Heart left ventricle (tissue), 16 donors: Measurements from ENCODE around the gene ZNF410. TPM values are rescaled to one million over a fixed set of nuclear protein-coding genes. Genes with fewer than 3 reads are reported as not detected.
"Not testable (repeated sequence)": the region's sequence is repeated elsewhere in the genome, so short reads cannot be mapped to it uniquely, and the experiment has no call there.

Source experiments
- ATAC-seq, 4 donors: fragments of 200-7000 bp; cut with Tn5 transposase; one replicate each; pipeline ENCODE4 v1.9.1; 2020 to 2022; ENCODE audit warnings: moderate library complexity in 4 of 4, mild to moderate bottlenecking in 3 of 4, moderate number of reproducible peaks in 1 of 4
- DNase-seq, 5 donors: peaks; one replicate each; pipeline ENCODE4 v3.0.0-alpha.2; 2020
- H3K27ac ChIP-seq, 12 donors: fragments of 200-600 bp; sonication (generic) in 4 of 12; one replicate each; pipeline versions ENCODE4 v1.5.0 to v1.8.0; 2016 to 2022; ENCODE audit warnings: mild to moderate bottlenecking in 2 of 12
- H3K27me3 ChIP-seq, 9 donors: fragments of 200-600 bp; sonication (generic) in 2 of 9; one replicate each; pipeline versions ENCODE4 v1.5.1 to v1.8.0; 2016 to 2022; ENCODE audit warnings: mild to moderate bottlenecking in 3 of 9
- H3K36me3 ChIP-seq, 9 donors: fragments of 200-600 bp; sonication (generic) in 2 of 9; one replicate each; pipeline versions ENCODE4 v1.5.0 to v1.8.0; 2018 to 2022; ENCODE audit warnings: mild to moderate bottlenecking in 2 of 9
- H3K4me1 ChIP-seq, 12 donors: fragments of 200-600 bp; sonication (generic) in 4 of 12; one replicate each; pipeline versions ENCODE4 v1.5.0 to v1.8.0; 2016 to 2022; ENCODE audit warnings: mild to moderate bottlenecking in 3 of 12
- H3K4me3 ChIP-seq, 12 donors: fragments of 200-600 bp; sonication (generic) in 4 of 12; one replicate each; pipeline versions ENCODE4 v1.5.0 to v1.8.0; 2017 to 2022; ENCODE audit warnings: mild to moderate bottlenecking in 9 of 12, moderate library complexity in 4 of 12
- H3K9me3 ChIP-seq, 12 donors: fragments of 200-600 bp; sonication (generic) in 4 of 12; one replicate each; pipeline versions ENCODE4 v1.5.0 to v1.8.0; 2016 to 2022; ENCODE audit warnings: mild to moderate bottlenecking in 1 of 12
- POLR2A ChIP-seq, 2 donors: fragments of 450-650 bp; IDR thresholded peaks; one replicate each; pipeline ENCODE4 v1.6.1; 2017; ENCODE audit warnings: antibody characterized with exemption in 2 of 2, mild to moderate bottlenecking in 2 of 2, moderate library complexity in 2 of 2
- WGBS, 4 donors: extraction: QIAGEN DNeasy Blood & Tissue Kit in 2 of 4; methylation state at CpG; one replicate each; pipeline versions ENCODE4 v1.1.5 to v1.1.7; 2013 to 2018; 5-methylcytosine and 5-hydroxymethylcytosine counted together
- intact Hi-C, 10 donors: fragments of 100-400 bp; cut with DNase I; formaldehyde crosslinking; loops; one replicate each; pipeline versions ENCODE4 v1.11.1 to v1.14.2; 2022
- polyA plus RNA-seq, 2 donors: library from polyadenylated mRNA; stranded (reverse); fragments of 200-250 nt; gene quantifications; one replicate each; pipeline ENCODE4 v1.2.3, GENCODE V29; 2013
- total RNA-seq, 9 donors: library from RNA; depleted of rRNA in 2 of 9; stranded (reverse); fragments of >200 nt in 2 of 9; fragmentation: NEBNext Ultra II Directional in 3 of 9; extraction: Animal tissue kit (Norgen Biotek cat#: 25700) in 3 of 9; gene quantifications; one replicate each; pipeline versions ENCODE4 v1.1.0 to v1.2.4, GENCODE V29; 2016 to 2023
- TF ChIP-seq, protein P1 (sequence below), 12 donors: fragments of 200-600 bp; sonication (generic) in 4 of 12; IDR thresholded peaks; one replicate each; pipeline versions ENCODE4 v1.5.0 to v1.8.0; 2018 to 2022; ENCODE audit warnings: antibody characterized with exemption in 12 of 12, mild to moderate bottlenecking in 5 of 12
- donor health status: ischemic (EF 13 %, LVEDD 7.1; RV severe dilation, severe dysfunction).
- donor health status: healthy with polysubstance abuse.
- donor health status: DM: no; HTN: yes; CAD: no.
- donor health status: DM: no; HTN: no; CAD: no.
- donor health status: ischemic (EF 25% LVEDD 6.9; RV normal size, moderate dysfunction).
- donor health status: ischemic (EF 25% LVEDD 5.7; RV mildly dilated, moderate dysfunction).
- donor health status: healthy.
- donor health status: DM: yes; HTN: yes; CAD: no.
- donor health status: ischemic (EF 35%, LVEDD 5.7; RV mildly dilated, moderate dysfunction).
- donor health status: nonischemic (EF 11% LVEDD 7.7; RV severe dilation, severe dysfunction).
- donor health status: DM: yes; HTN: yes; CAD: no.
- donor health status: PGD.
- donor health status: ischemic (EF 29% LVEDD 5.4; RV normal size, mild dysfunction).
- donor health status: nonischemic (EF 23%, LVEDD 6.1; RV moderate dilation, normal function).

Gene ZNF410
- total and polyA plus RNA-seq, 11 donors, result 11.9 to 29.0 (median 20.1) TPM

DNA sequence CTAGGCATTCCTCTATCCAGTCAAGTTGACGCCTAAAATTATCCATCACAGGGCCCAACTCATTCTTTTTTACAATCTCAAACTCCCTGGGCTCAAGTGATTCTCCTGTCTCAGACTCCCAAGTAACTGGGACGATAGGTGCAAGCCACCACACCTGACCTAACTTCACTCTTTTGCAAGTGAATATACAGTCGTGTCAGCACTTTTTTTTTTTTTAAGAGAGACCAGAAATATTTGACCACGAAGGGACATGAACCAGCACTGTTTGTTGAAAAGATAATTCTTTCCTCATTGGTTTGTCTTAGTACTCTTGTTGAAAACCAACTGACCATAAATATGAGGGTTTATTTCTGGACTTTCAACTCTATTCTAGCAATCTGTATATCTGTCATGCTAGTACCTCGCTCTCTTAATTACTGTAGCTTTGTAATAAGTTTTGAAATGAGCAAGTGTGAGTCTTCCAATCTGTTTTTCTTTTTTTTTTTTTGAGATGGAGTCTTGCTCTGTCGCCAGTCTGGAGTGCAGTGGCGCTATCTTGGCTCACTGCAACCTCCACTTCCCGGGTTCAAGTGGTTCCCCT, 21.0 kb upstream of the ZNF410 start:
- Histone ChIP-seq H3K27me3 (no peaks in the 10 kb centered on the region), H3K9me3 (no peaks in the 10 kb centered on the region), H3K36me3 (peaks cover 0 to 63% (median 22%) of the 10 kb centered on the region in 9 donors), H3K4me3 (no peak overlapping the region), H3K4me1 (no peaks in the 10 kb centered on the region), H3K27ac (no peak overlapping the region)
- no peak for TF ChIP-seq POLR2A (IDR thresholded peaks at IDR 0.05)
- TF ChIP-seq, protein P1, sequence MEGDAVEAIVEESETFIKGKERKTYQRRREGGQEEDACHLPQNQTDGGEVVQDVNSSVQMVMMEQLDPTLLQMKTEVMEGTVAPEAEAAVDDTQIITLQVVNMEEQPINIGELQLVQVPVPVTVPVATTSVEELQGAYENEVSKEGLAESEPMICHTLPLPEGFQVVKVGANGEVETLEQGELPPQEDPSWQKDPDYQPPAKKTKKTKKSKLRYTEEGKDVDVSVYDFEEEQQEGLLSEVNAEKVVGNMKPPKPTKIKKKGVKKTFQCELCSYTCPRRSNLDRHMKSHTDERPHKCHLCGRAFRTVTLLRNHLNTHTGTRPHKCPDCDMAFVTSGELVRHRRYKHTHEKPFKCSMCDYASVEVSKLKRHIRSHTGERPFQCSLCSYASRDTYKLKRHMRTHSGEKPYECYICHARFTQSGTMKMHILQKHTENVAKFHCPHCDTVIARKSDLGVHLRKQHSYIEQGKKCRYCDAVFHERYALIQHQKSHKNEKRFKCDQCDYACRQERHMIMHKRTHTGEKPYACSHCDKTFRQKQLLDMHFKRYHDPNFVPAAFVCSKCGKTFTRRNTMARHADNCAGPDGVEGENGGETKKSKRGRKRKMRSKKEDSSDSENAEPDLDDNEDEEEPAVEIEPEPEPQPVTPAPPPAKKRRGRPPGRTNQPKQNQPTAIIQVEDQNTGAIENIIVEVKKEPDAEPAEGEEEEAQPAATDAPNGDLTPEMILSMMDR (IDR thresholded peaks at IDR 0.05), result no peak
- DNase-seq (no peak), ATAC-seq (no peak)
- intact Hi-C loops, result no loop called here
- 86 to 93% (median 90%) methylated on average over 8 of the region's 8 CpGs for WGBS, 4 donors

GRCh38 chr14:73869754-73870153, 16.9 kb upstream of the ZNF410 start:
- H3K9me3 ChIP-seq, DNase-seq, H3K4me1 ChIP-seq, ATAC-seq, H3K27ac ChIP-seq, intact Hi-C loops, H3K4me3 ChIP-seq, H3K27me3 ChIP-seq: not testable (repeated sequence)
- WGBS, 4 donors, result 85 to 93% (median 91%) methylated on average over 11 of the region's 11 CpGs
- H3K36me3 ChIP-seq, result peaks cover 0 to 60% (median 8%) of the 10 kb centered on the region in 9 donors

GRCh38 chr14:73870525-73871235, 16.0 kb upstream of the ZNF410 start:
- DNase-seq (no peak), ATAC-seq (no peak)
- no peak overlapping the region for H3K4me3 ChIP-seq
- peaks cover 0 to 59% (median 8%) of the 10 kb centered on the region in 9 donors for H3K36me3 ChIP-seq
- intact Hi-C loops, result no loop called here
- no peaks in the 10 kb centered on the region for H3K27me3 ChIP-seq
- no peaks in the 10 kb centered on the region for H3K9me3 ChIP-seq
- 94 to 99% (median 96%) methylated on average over 2 of the region's 2 CpGs for WGBS, 4 donors
- no peaks in the 10 kb centered on the region for H3K4me1 ChIP-seq
- H3K27ac ChIP-seq, result no peak overlapping the region
- no peak for TF ChIP-seq POLR2A (IDR thresholded peaks at IDR 0.05)
- TF ChIP-seq, protein P1 (IDR thresholded peaks at IDR 0.05), result no peak

DNA sequence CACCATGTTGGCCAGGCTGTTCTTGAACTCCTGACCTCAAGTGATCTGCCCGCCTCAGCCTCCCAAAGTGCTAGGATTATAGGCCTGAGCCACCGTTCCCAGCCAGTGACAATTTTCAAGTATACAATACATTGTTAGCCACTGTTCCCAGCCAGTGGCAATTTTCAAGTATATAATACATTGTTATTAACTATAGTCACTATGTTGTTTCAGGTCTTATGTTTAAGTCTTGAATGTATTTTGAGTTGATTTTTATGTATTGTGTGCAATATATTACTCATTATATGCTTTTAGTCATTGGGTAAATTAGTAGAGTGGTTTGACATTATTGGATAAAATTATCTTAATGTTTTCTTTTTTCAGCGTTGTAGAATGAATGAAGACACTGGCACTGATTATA, 13.0 kb upstream of the ZNF410 start:
- no peak for ATAC-seq
- WGBS, 4 donors, result 93 to 96% (median 94%) methylated on average over 3 of the region's 3 CpGs
- intact Hi-C loops, result no loop called here

More for the DNA sequence above, 13.0 kb upstream of the ZNF410 start:
- H3K27ac ChIP-seq, result no peak overlapping the region
- no peaks in the 10 kb centered on the region for H3K4me1 ChIP-seq
- no peak overlapping the region for H3K4me3 ChIP-seq
- no peaks in the 10 kb centered on the region for H3K9me3 ChIP-seq
- no peaks in the 10 kb centered on the region for H3K27me3 ChIP-seq
- peaks cover 0 to 61% (median 8%) of the 10 kb centered on the region in 9 donors for H3K36me3 ChIP-seq
- no peak for DNase-seq
- TF ChIP-seq, protein P1 (IDR thresholded peaks at IDR 0.05), result no peak
- no peak for TF ChIP-seq POLR2A (IDR thresholded peaks at IDR 0.05)
